Tibial nerve (tissue), 3 donors: Measurements from ENCODE around the gene DEPP1.

Experiments used
- POLR2A ChIP-seq, 2 donors: fragments of 450-650 bp; IDR thresholded peaks; one replicate each; pipeline ENCODE4 v1.6.1; 2017; ENCODE audit warnings: antibody characterized with exemption in 2 of 2, mild to moderate bottlenecking in 2 of 2, moderate library complexity in 2 of 2
- TF ChIP-seq, protein P1 (sequence below), 5 experiments: fragments of 200-600 bp in 3 of 5; fragments of 450-650 bp in 2 of 5; sonication (generic) in 3 of 5; IDR thresholded peaks; one replicate each; pipeline ENCODE4 v1.5.1; 2016 to 2019; ENCODE audit warnings: antibody characterized with exemption in 5 of 5, mild to moderate bottlenecking in 3 of 5, moderate library complexity in 2 of 5

DNA sequence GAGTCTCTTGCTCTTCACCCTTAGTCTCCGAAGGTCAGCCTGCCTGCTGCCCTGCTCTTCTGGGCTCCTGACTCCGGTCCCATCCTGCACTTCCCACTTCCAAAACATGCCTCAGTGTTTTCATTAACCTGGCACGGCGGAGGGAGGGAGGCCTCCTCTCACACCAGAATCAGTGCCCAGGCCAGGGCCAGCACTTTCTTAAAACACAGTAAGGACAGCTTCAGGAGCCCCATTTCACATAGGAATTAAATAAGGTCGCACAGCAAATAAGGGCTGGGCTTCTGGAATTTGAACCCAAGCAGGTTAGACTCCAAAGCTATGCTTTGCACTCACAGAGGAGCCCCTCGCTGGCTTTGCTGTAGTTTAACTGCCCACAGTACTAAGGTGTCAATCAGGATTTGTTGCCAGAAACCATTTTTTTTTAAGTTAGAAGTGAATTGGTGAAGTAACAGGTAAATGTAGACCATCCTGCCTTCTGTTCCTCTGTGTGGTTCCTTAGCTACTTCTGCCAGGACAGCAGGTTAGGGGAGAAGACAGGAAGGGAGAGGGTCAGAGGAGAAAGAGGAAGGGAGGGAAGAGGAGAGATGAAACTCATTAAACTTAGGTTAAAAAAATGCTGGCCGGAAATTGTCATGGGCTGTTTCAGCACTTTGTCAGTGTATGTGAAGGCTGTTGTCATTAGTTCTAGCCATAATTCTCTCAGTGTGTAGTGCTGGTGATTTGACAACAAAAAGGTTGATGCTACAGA is 18.0 kb downstream of the DEPP1 start:
- TF ChIP-seq, protein P1, sequence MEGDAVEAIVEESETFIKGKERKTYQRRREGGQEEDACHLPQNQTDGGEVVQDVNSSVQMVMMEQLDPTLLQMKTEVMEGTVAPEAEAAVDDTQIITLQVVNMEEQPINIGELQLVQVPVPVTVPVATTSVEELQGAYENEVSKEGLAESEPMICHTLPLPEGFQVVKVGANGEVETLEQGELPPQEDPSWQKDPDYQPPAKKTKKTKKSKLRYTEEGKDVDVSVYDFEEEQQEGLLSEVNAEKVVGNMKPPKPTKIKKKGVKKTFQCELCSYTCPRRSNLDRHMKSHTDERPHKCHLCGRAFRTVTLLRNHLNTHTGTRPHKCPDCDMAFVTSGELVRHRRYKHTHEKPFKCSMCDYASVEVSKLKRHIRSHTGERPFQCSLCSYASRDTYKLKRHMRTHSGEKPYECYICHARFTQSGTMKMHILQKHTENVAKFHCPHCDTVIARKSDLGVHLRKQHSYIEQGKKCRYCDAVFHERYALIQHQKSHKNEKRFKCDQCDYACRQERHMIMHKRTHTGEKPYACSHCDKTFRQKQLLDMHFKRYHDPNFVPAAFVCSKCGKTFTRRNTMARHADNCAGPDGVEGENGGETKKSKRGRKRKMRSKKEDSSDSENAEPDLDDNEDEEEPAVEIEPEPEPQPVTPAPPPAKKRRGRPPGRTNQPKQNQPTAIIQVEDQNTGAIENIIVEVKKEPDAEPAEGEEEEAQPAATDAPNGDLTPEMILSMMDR (IDR thresholded peaks at IDR 0.05) = no peak
- no peak for TF ChIP-seq POLR2A (IDR thresholded peaks at IDR 0.05)
